Hair follicle dermal papilla cell (primary cell): ENCODE data around the gene OR2AK2. TPM values are rescaled to one million over a fixed set of nuclear protein-coding genes. Genes with fewer than 3 reads are reported as not detected.

Source experiments
- small RNA-seq: library from RNA; depleted of rRNA; stranded (forward); fragments of <200 nt; gene quantifications from one replicate; pipeline ENCODE3, GENCODE V24; 2012
- total RNA-seq: library from RNA; depleted of rRNA; stranded (reverse); fragments of >200 nt; gene quantifications from 2 replicates; pipeline ENCODE4 v1.2.3, GENCODE V29; 2012

OR2AK2 gene, protein sequence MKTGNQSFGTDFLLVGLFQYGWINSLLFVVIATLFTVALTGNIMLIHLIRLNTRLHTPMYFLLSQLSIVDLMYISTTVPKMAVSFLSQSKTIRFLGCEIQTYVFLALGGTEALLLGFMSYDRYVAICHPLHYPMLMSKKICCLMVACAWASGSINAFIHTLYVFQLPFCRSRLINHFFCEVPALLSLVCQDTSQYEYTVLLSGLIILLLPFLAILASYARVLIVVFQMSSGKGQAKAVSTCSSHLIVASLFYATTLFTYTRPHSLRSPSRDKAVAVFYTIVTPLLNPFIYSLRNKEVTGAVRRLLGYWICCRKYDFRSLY
- total RNA-seq, result 0.49 TPM in 1 of 2 replicates, not detected in the other

DNA sequence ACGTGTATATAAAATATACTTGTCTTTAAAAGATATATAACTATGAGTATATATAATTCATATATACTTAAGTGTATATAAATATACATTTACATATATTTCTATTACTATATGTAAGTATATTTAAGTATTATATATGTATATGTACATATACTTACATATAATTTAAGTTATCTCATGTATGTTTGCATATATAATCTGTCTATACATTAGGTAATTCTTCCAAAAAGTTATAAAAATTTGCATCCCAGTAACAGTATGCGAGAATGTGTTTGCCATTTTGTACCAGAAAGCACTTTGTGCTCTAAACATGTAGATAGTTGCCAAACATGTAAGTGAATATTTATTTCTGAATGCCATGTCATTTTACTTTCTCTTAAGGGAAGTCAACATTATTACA is at the start of gene OR2AK2:
Gene OR2AK2 (plus strand): TSS at position 301 of the 400 bp plus-strand sequence. CDS start 144 bp downstream, outside the sequence.

DNA sequence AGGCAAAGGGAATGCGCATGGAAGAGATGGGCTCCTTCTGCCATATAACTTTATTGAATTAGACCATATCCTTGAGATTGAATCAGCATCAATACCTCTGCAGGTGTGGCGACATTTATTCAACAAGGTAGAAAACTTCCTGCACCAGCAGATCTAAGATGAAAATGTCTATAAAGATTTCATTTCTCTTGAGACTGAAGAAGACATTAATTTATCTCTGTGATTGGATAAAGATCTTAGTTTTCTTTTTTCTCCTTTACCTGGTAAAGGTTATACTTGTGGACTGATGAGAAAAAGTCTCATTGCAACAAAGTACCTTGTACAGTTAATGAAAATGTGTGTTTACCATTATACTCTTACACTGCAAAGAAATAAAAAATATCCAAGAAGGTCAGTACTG is 45.1 kb upstream of the OR2AK2 start, which contains the start of gene OR2T8:
Gene OR2T8 (plus strand): TSS at position 301 of the 400 bp plus-strand sequence. CDS start 766 bp downstream, outside the sequence.

DNA sequence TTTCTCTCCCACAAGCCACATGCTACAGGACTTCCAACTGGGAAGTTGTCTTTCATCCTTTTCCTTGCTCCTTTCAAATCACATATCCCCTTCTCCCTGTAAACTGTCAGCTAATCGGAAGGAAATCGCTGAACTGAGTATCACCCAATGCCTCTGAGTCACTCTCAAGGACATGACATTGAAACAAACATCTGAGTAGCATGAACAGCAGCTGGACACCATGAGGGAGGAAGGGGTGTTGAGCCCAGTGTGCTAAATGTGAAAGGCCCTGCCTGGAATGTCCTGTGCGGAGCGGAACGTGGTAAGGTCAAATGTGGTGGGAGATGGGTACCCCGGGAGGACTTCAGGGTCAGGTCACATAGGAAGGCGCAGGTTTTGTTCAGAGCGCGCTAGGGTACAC is 40.2 kb upstream of the OR2AK2 start, which contains the start of gene OR2AJ1:
Gene OR2AJ1 (plus strand): TSS at position 22 of the 400 bp plus-strand sequence. CDS start 8,880 bp downstream, outside the sequence.

DNA sequence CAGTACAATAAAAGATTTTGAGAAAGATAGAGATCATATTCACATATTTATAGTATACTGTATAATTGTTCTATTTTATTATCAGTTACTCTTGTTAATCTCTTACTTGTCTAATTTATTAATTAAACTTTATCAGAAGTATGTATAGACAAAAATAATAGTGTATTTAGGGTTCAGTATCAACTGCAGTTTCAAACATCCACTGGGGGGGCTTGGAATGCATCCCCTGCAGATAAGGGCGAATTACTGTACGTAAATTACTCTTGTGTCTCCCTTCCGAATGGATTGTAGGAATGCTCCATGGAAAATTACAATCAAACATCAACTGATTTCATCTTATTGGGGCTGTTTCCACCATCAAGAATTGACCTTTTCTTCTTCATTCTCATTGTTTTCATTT is 16.5 kb upstream of the OR2AK2 start, which contains the start of gene OR2L8:
Gene OR2L8 (plus strand): TSS at position 301 of the 400 bp plus-strand sequence. CDS start 0 bp downstream, at position 301.

DNA sequence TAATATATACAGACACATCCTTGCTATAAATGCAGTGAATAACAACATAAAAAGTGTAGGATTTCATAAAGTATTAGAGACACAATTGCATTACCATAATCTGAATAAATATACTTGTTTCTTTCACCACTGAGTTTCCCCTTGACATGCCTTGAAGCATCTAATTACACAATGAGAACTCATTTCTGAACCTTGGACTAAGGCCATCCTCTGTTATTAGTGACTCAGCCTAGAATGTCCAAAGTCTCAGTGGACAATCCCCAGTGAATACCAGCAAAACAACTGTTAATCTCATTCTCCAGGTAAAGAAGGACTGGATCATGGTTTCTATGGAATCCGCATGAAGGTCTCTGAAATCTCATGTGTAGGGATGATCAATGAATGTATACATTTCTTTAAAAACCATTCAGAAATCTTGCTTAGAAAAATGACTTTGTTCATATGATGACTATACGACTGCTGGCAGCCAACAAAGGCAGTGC is 48.2 kb downstream of the OR2AK2 start, which contains the start of gene OR2L5:
Gene OR2L5 (plus strand): TSS at position 432 of the 482 bp plus-strand sequence. CDS start 8,288 bp downstream, outside the sequence.

Small RNA genes lying within 50 kb of the gene (small RNA-seq; reads per million reads assigned to genes)
- gene RF00019, result not detected

Other genes starting within 250 kb of the OR2AK2 start
- gene OR6F1, start 248.6 kb upstream of the OR2AK2 start, total RNA-seq, result not detected in 2 replicates
- gene OR14K1, start 226.6 kb upstream of the OR2AK2 start, total RNA-seq, result 0.49 TPM in 1 of 2 replicates, not detected in the other
- gene OR14A2, start 217.1 kb upstream of the OR2AK2 start, total RNA-seq, result not detected in 2 replicates
- not detected in 2 replicates for gene OR1C1, start 204.7 kb upstream of the OR2AK2 start, total RNA-seq
- gene OR14A16, start 141.1 kb upstream of the OR2AK2 start, total RNA-seq, result not detected in 2 replicates
- gene OR11L1, start 123.3 kb upstream of the OR2AK2 start, total RNA-seq, result not detected in 2 replicates
- gene TRIM58, start 108.0 kb upstream of the OR2AK2 start, total RNA-seq, result 1.9 and 2.4 TPM in 2 replicates
- 0.65 and 1.7 TPM in 2 replicates for gene OR2W3, start 69.6 kb upstream of the OR2AK2 start, total RNA-seq
- not detected in 2 replicates for gene OR2T8, start 45.0 kb upstream of the OR2AK2 start, total RNA-seq
- not detected in 2 replicates for gene OR2AJ1, start 40.3 kb upstream of the OR2AK2 start, total RNA-seq
- gene OR2L8, start 16.4 kb upstream of the OR2AK2 start, total RNA-seq, result 0.97 TPM in 1 of 2 replicates, not detected in the other
- 0.12 and 0.32 TPM in 2 replicates for gene OR2L5, start 48.4 kb downstream of the OR2AK2 start, total RNA-seq
- gene OR2L2, start 64.8 kb downstream of the OR2AK2 start, total RNA-seq, result under 0.01 TPM in 1 of 2 replicates, not detected in the other
- 0.16 TPM in 1 of 2 replicates, not detected in the other for gene OR2L3, start 81.6 kb downstream of the OR2AK2 start, total RNA-seq
- gene OR2L13, start 130.0 kb downstream of the OR2AK2 start, total RNA-seq, result 0.16 TPM in 1 of 2 replicates, not detected in the other
- not detected in 2 replicates for gene OR2M5, start 179.9 kb downstream of the OR2AK2 start, total RNA-seq
- not detected in 2 replicates for gene OR2M2, start 209.6 kb downstream of the OR2AK2 start, total RNA-seq
- gene OR2M3, start 232.0 kb downstream of the OR2AK2 start, total RNA-seq, result under 0.01 and 0.12 TPM in 2 replicates